Tibial artery (tissue), 4 donors: Measurements from ENCODE around the gene NCF4.

Experiments used
- DNase-seq, 2 donors: peaks; one replicate each; pipeline ENCODE4 v3.0.0-alpha.2; 2019
- H3K27ac ChIP-seq, 2 donors: fragments of 200-600 bp; sonication (generic) in 1 of 2; 1 replicate in 1 of 2; 2 replicates in 1 of 2; pipeline ENCODE4 v1.5.1; 2018 to 2019; ENCODE audit warnings: mild to moderate bottlenecking in 1 of 2
- H3K27me3 ChIP-seq, 2 donors: fragments of 200-600 bp; sonication (generic) in 1 of 2; one replicate each; pipeline versions ENCODE4 v1.5.1 to v1.6.0; 2016 to 2019
- H3K36me3 ChIP-seq, 3 donors: fragments of 200-600 bp; sonication (generic) in 2 of 3; one replicate each; pipeline ENCODE4 v1.5.1; 2016 to 2019; ENCODE audit warnings: mild to moderate bottlenecking in 2 of 3
- H3K4me1 ChIP-seq, 4 donors: fragments of 200-600 bp; sonication (generic) in 2 of 4; 1 replicate in 3 of 4; 2 replicates in 1 of 4; pipeline ENCODE4 v1.5.1; 2016 to 2019
- H3K4me3 ChIP-seq, 2 donors: fragments of 200-600 bp; sonication (generic) in 1 of 2; 1 replicate in 1 of 2; 2 replicates in 1 of 2; pipeline ENCODE4 v1.5.1; 2018 to 2019; ENCODE audit warnings: mild to moderate bottlenecking in 2 of 2
- H3K9me3 ChIP-seq, 3 donors: fragments of 200-600 bp; sonication (generic) in 1 of 3; one replicate each; pipeline ENCODE4 v1.5.1; 2016 to 2019
- intact Hi-C: fragments of 100-400 bp; cut with DNase I; formaldehyde crosslinking; loops from one replicate; pipeline ENCODE4 v1.15.0; 2023; ENCODE audit warnings: low total_unique reads
- TF ChIP-seq, protein P1 (sequence below), 2 experiments: fragments of 200-600 bp in 1 of 2; fragments of 450-650 bp in 1 of 2; IDR thresholded peaks; one replicate each; pipeline ENCODE4 v1.5.1; 2017 to 2019; ENCODE audit warnings: antibody characterized with exemption in 2 of 2, mild to moderate bottlenecking in 1 of 2, moderate library complexity in 1 of 2

NCF4 gene

GRCh38 chr22:36918586-36919284 is 57.9 kb downstream of the NCF4 start:
- H3K4me1 ChIP-seq = no peaks in the 10 kb centered on the region
- H3K9me3 ChIP-seq = peaks cover 0 to 7% (median 5%) of the 10 kb centered on the region in 3 donors
- no peak overlapping the region for H3K27ac ChIP-seq
- DNase-seq = no peak
- no peak overlapping the region for H3K4me3 ChIP-seq
- intact Hi-C loops = no loop called here
- peaks cover 0 to 27% of the 10 kb centered on the region in 2 donors for H3K27me3 ChIP-seq
- H3K36me3 ChIP-seq = no peaks in the 10 kb centered on the region
- TF ChIP-seq, protein P1, sequence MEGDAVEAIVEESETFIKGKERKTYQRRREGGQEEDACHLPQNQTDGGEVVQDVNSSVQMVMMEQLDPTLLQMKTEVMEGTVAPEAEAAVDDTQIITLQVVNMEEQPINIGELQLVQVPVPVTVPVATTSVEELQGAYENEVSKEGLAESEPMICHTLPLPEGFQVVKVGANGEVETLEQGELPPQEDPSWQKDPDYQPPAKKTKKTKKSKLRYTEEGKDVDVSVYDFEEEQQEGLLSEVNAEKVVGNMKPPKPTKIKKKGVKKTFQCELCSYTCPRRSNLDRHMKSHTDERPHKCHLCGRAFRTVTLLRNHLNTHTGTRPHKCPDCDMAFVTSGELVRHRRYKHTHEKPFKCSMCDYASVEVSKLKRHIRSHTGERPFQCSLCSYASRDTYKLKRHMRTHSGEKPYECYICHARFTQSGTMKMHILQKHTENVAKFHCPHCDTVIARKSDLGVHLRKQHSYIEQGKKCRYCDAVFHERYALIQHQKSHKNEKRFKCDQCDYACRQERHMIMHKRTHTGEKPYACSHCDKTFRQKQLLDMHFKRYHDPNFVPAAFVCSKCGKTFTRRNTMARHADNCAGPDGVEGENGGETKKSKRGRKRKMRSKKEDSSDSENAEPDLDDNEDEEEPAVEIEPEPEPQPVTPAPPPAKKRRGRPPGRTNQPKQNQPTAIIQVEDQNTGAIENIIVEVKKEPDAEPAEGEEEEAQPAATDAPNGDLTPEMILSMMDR (IDR thresholded peaks at IDR 0.05) = no peak

DNA sequence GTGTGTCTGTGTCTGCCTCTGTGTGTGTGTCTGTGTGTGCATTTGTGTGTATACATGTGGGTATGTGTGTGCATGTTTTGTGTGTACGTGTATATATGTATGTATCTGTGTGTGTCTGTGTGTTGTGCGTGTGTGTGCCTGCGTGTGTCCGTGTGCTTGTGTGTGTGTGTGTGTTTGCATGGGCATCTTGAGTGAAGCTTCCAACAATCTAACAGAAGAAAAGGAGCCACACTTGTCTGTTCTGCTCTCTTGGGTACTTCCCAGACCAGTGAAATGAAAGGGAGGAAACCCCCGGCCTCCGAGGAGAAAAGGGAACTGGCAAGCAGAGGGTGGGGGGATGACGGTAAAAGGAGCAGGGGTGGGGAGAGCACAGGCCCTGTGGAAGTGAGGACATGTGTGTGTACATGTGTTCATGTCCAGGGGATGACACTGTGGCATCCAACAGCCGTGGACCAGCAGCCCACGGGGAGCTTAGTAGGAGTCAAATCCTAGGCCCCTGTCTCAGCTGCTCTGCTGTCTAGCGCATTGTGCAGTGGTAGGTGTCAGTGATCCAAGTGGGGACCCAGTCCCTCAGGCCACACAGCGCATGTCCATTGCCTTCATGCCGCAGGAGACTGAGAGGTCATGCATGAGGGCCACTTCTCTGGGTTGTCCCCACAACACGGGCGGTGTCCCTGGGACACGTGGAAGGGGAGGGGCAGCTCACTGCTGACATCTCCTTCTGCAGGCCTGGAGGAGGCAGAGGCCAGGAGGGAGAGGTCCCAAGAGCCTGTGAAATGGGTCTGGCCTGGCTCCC is 60.7 kb downstream of the NCF4 start:
- H3K27me3 ChIP-seq = peaks cover 0 to 48% of the 10 kb centered on the region in 2 donors

DNA sequence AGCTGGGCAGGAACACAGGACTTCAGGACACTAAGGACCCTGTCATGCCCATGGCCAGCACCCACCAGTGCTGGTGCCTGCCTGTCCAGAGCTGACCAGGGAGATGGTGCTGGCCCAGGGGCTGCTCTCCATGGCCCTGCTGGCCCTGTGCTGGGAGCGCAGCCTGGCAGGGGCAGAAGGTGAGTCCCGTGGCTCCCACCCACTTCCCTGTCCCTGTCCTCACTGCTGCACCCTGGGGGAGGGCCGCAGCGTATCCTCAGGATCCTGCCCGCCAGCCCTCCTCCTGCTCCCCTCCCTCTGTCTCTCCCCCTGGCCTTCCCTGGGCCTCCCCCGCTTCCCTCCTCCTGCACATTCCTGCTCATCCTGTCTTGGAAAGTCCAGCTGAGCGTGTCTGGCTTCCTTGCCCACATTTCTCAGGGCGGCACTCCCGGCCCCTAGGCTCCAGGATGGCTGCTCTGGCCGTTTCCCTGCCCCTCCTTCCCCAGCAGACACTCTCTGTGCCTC is 61.4 kb downstream of the NCF4 start:
- TF ChIP-seq, protein P1 (IDR thresholded peaks at IDR 0.05) = no peak
- Histone ChIP-seq H3K36me3 (no peaks in the 10 kb centered on the region), H3K27ac (no peak overlapping the region), H3K4me3 (no peak overlapping the region), H3K9me3 (peaks cover 0 to 7% (median 5%) of the 10 kb centered on the region in 3 donors), H3K4me1 (no peaks in the 10 kb centered on the region), H3K27me3 (peaks cover 0 to 52% of the 10 kb centered on the region in 2 donors)
- no peak for DNase-seq
- intact Hi-C loops = no loop called here

More for the DNA sequence above, 60.7 kb downstream of the NCF4 start:
- H3K9me3 ChIP-seq = peaks cover 0 to 7% (median 5%) of the 10 kb centered on the region in 3 donors
- peak in 1 of 2 donors; percentile 34 for DNase-seq
- intact Hi-C loops = no loop called here
- TF ChIP-seq, protein P1 (IDR thresholded peaks at IDR 0.05) = no peak
- no peaks in the 10 kb centered on the region for H3K36me3 ChIP-seq
- no peak overlapping the region for H3K27ac ChIP-seq
- H3K4me1 ChIP-seq = no peaks in the 10 kb centered on the region
- no peak overlapping the region for H3K4me3 ChIP-seq

GRCh38 chr22:36922711-36923110 is 61.9 kb downstream of the NCF4 start:
- intact Hi-C loops = no loop called here
- Histone ChIP-seq H3K36me3 (no peaks in the 10 kb centered on the region), H3K27ac (no peak overlapping the region), H3K4me3 (no peak overlapping the region), H3K4me1 (no peaks in the 10 kb centered on the region), H3K9me3 (peaks cover 0 to 7% (median 5%) of the 10 kb centered on the region in 3 donors), H3K27me3 (peaks cover 0 to 52% of the 10 kb centered on the region in 2 donors)
- no peak for DNase-seq
- TF ChIP-seq, protein P1 (IDR thresholded peaks at IDR 0.05) = no peak

DNA sequence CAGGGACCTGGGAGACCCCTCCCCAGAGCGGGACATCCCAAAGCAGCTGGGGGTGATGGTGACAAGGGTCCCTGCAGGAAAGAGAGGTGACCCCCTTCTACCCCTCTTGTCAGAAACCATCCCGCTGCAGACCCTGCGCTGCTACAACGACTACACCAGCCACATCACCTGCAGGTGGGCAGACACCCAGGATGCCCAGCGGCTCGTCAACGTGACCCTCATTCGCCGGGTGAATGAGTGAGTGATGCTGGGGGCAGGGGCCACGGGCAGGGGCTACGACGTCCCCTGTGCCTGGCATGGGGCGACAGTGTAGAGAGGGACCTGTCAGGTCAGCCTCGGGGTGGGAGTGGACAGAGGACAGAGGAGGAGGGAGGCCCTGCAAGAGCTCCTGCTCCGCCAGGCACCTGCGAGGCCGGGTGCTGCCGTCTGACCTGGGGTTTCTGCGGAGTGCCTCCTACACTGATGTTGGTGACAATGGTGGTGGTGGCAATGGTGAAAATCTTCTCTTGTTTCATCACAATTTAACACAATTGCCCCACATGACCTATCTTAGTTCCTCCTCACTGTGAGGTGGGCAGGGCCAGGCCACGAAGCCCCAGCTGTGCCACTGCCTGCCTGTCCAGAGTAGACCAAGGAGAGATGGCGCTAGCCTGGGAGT is 62.5 kb downstream of the NCF4 start:
- no peaks in the 10 kb centered on the region for H3K4me1 ChIP-seq
- TF ChIP-seq, protein P1 (IDR thresholded peaks at IDR 0.05) = no peak
- no peaks in the 10 kb centered on the region for H3K36me3 ChIP-seq
- H3K27me3 ChIP-seq = peaks cover 0 to 54% of the 10 kb centered on the region in 2 donors
- no peak overlapping the region for H3K4me3 ChIP-seq
- intact Hi-C loops = no loop called here
- H3K9me3 ChIP-seq = peaks cover 0 to 7% (median 5%) of the 10 kb centered on the region in 3 donors
- no peak overlapping the region for H3K27ac ChIP-seq
- no peak for DNase-seq
